HG03460 (cell line): ENCODE measurements around the gene ELP6.
A peak's percentile ranks its signal among the peaks of the same experiment; 100 is the strongest.
"Not testable (repeated sequence)": the region's sequence is repeated elsewhere in the genome, so short reads cannot be mapped to it uniquely, and the experiment has no call there.

Source experiments
- ATAC-seq: cut with Tn5 transposase; IDR thresholded peaks from one replicate; pipeline ENCODE4 v1.9.1; 2021; ENCODE audit not compliant: unreplicated experiment

Gene ELP6

GRCh38 chr3:47512416-47513124, 942 bp downstream of the ELP6 start:
- peak; percentile 20 for ATAC-seq

GRCh38 chr3:47505267-47505666, 8.2 kb downstream of the ELP6 start:
- not testable (repeated sequence) for ATAC-seq

- no peak for ATAC-seq
Observed at GRCh38 chr3:47504113-47504512, 9.4 kb downstream of the ELP6 start.

GRCh38 chr3:47503033-47503432, 10.5 kb downstream of the ELP6 start:
- ATAC-seq: no peak

GRCh38 chr3:47496892-47497291, 16.6 kb downstream of the ELP6 start:
- ATAC-seq: no peak

- no peak for ATAC-seq
Observed at GRCh38 chr3:47495886-47496285, 17.6 kb downstream of the ELP6 start.

GRCh38 chr3:47495111-47495510, 18.4 kb downstream of the ELP6 start:
- ATAC-seq: no peak

- no peak for ATAC-seq
Observed at GRCh38 chr3:47491777-47492176, 21.7 kb downstream of the ELP6 start.

GRCh38 chr3:47491186-47491585, 22.3 kb downstream of the ELP6 start:
- ATAC-seq: no peak

- ATAC-seq: no peak
Observed at GRCh38 chr3:47487265-47487664, 26.2 kb downstream of the ELP6 start.

GRCh38 chr3:47485812-47486211, 27.7 kb downstream of the ELP6 start:
- no peak for ATAC-seq

GRCh38 chr3:47482366-47482765, 31.1 kb downstream of the ELP6 start:
- ATAC-seq: no peak

GRCh38 chr3:47481763-47482162, 31.7 kb downstream of the ELP6 start:
- ATAC-seq: not testable (repeated sequence)

GRCh38 chr3:47480267-47480666, 33.2 kb downstream of the ELP6 start:
- ATAC-seq: not testable (repeated sequence)

GRCh38 chr3:47479826-47480160, 33.7 kb downstream of the ELP6 start:
- ATAC-seq: no peak

GRCh38 chr3:47478022-47478421, 35.5 kb downstream of the ELP6 start:
- no peak for ATAC-seq

GRCh38 chr3:47476644-47477199, 36.8 kb downstream of the ELP6 start:
- ATAC-seq: no peak

- no peak for ATAC-seq
Observed at GRCh38 chr3:47476330-47476626, 37.2 kb downstream of the ELP6 start.

- peak; percentile 85 for ATAC-seq
Observed at GRCh38 chr3:47475570-47476329, 37.8 kb downstream of the ELP6 start, which contains the start of gene SCAP. Gene SCAP, minus strand, starts transcription at chr3:47475941. Its CDS starts 32,948 bp downstream, at chr3:47442993.

- ATAC-seq: no peak
Observed at GRCh38 chr3:47475029-47475569, 38.4 kb downstream of the ELP6 start.

- ATAC-seq: no peak
Observed at GRCh38 chr3:47473391-47473790, 40.1 kb downstream of the ELP6 start.

- no peak for ATAC-seq
Observed at GRCh38 chr3:47469616-47470015, 43.9 kb downstream of the ELP6 start.
